ENCODE results near the gene FZD7. TPM values are rescaled to one million over a fixed set of nuclear protein-coding genes. Genes with fewer than 3 reads are reported as not detected.

The FZD7 gene
- total RNA-seq, 2 experiments from 2014 or later = 0.65 to 0.70 TPM

GRCh38 chr2:202009581-202009980, 24.1 kb upstream of the FZD7 start:
- no peak for TF ChIP-seq CTCF (IDR thresholded peaks at IDR 0.05)
- intact Hi-C loops (cut with micrococcal nuclease) = no loop called here
- peaks cover 23% of the 10 kb centered on the region for H3K27me3 Mint-ChIP-seq
- no peaks in the 10 kb centered on the region for H3K9me3 Mint-ChIP-seq
- ATAC-seq = no peak
- no peak for DNase-seq
- no peaks in the 10 kb centered on the region for H3K36me3 Mint-ChIP-seq (ENCODE audit: low read depth)
- H3K27ac Mint-ChIP-seq = no peak overlapping the region
- H3K4me1 Mint-ChIP-seq (ENCODE audit: low read depth) = peaks cover 4% of the 10 kb centered on the region
- no peak overlapping the region for H3K4me3 Mint-ChIP-seq
- ChIA-PET CTCF (no interaction called here), POLR2A (interaction anchor here (0.6 kb wide), 1 partner anchor 38 kb away, joined by 3 read pairs; no protein-coding TSS in a partner anchor)

- Mint-ChIP-seq H3K27me3 (peaks cover 16% of the 10 kb centered on the region), H3K4me3 (no peak overlapping the region), H3K27ac (no peak overlapping the region), H3K4me1 (ENCODE audit: low read depth) (no peaks in the 10 kb centered on the region), H3K9me3 (no peaks in the 10 kb centered on the region), H3K36me3 (ENCODE audit: low read depth) (no peaks in the 10 kb centered on the region)
- CTCF ChIA-PET = interaction anchor here (1.1 to 1.3 kb wide), 2 partner anchors 10 to 22 kb away, joined by 3 read pairs; no protein-coding TSS in a partner anchor
- intact Hi-C loops (cut with micrococcal nuclease) = no loop called here
- TF ChIP-seq CTCF (IDR thresholded peaks at IDR 0.05) = no peak
- DNase-seq (no peak), ATAC-seq (no peak)
- POLR2A ChIA-PET = no interaction called here
These were observed 19.3 kb upstream of the FZD7 start for GRCh38 chr2:202014318-202014717.

- no peak for TF ChIP-seq CTCF (IDR thresholded peaks at IDR 0.05)
- ATAC-seq = no peak
- Mint-ChIP-seq H3K9me3 (no peaks in the 10 kb centered on the region), H3K4me1 (ENCODE audit: low read depth) (no peaks in the 10 kb centered on the region), H3K27ac (no peak overlapping the region), H3K36me3 (ENCODE audit: low read depth) (no peaks in the 10 kb centered on the region), H3K27me3 (peaks cover 13% of the 10 kb centered on the region), H3K4me3 (no peak overlapping the region)
- DNase-seq = no peak
- intact Hi-C loops (cut with micrococcal nuclease) = no loop called here
- POLR2A ChIA-PET = no interaction called here
- CTCF ChIA-PET = interaction anchor here (1.1 to 1.3 kb wide), 2 partner anchors 11 to 21 kb away, joined by 3 read pairs; no protein-coding TSS in a partner anchor
These were observed 18.9 kb upstream of the FZD7 start for GRCh38 chr2:202014759-202015211.

- Mint-ChIP-seq H3K27ac (no peak overlapping the region), H3K27me3 (peaks cover 13% of the 10 kb centered on the region), H3K4me1 (ENCODE audit: low read depth) (no peaks in the 10 kb centered on the region), H3K9me3 (no peaks in the 10 kb centered on the region), H3K4me3 (no peak overlapping the region), H3K36me3 (ENCODE audit: low read depth) (no peaks in the 10 kb centered on the region)
- ChIA-PET CTCF (no interaction called here), POLR2A (no interaction called here)
- no peak for ATAC-seq
- no peak for DNase-seq
- intact Hi-C loops (cut with micrococcal nuclease) = no loop called here
- TF ChIP-seq CTCF (IDR thresholded peaks at IDR 0.05) = no peak
These were observed 18.2 kb upstream of the FZD7 start for GRCh38 chr2:202015471-202015870.

- Mint-ChIP-seq H3K4me1 (ENCODE audit: low read depth) (no peaks in the 10 kb centered on the region), H3K4me3 (no peak overlapping the region), H3K27ac (no peak overlapping the region), H3K9me3 (no peaks in the 10 kb centered on the region), H3K36me3 (ENCODE audit: low read depth) (no peaks in the 10 kb centered on the region), H3K27me3 (peaks cover 7% of the 10 kb centered on the region)
- DNase-seq (no peak), ATAC-seq (no peak)
- ChIA-PET CTCF (no interaction called here), POLR2A (no interaction called here)
- intact Hi-C loops (cut with micrococcal nuclease) = no loop called here
- no peak for TF ChIP-seq CTCF (IDR thresholded peaks at IDR 0.05)
These were observed 17.0 kb upstream of the FZD7 start for GRCh38 chr2:202016579-202017227.

Data from activated CD8-positive, alpha-beta T cell treated with anti-CD3 and anti-CD28 coated beads for 36 hours (primary cell).